T-helper 2 cell treated with Interferon-gamma antibody and Interleukin-4, amounts not matched to agents 100 ng/mL and 5 ng/mL, for 36 hours (primary cell): ENCODE data around the gene CCR5. TPM values are rescaled to one million over a fixed set of nuclear protein-coding genes. Genes with fewer than 3 reads are reported as not detected.

Experiments
- total RNA-seq: library from RNA; stranded (reverse); gene quantifications from 2 replicates; pipeline ENCODE4 v1.2.3, GENCODE V29; 2022

Gene CCR5
- total RNA-seq, 1 donor from 2014 or later = 8.9 TPM

Other genes starting within 250 kb of the CCR5 start
- 3.7 TPM in 2 replicates for gene CCR1, start 162.6 kb upstream of the CCR5 start, total RNA-seq
- 0.16 and 0.27 TPM in 2 replicates for gene CCR3, start 128.5 kb upstream of the CCR5 start, total RNA-seq
- gene CCR2, start 16.8 kb upstream of the CCR5 start, total RNA-seq = 19.8 and 19.9 TPM in 2 replicates
- 3.5 and 4.1 TPM in 2 replicates for gene CCRL2, start 36.3 kb downstream of the CCR5 start, total RNA-seq
- not detected in 2 replicates for gene LTF, start 94.0 kb downstream of the CCR5 start, total RNA-seq
- not detected in 2 replicates for gene RTP3, start 127.0 kb downstream of the CCR5 start, total RNA-seq
- 0.09 TPM in 1 of 2 replicates, not detected in the other for gene LRRC2, start 195.4 kb downstream of the CCR5 start, total RNA-seq
- gene FAM240A, start 241.6 kb downstream of the CCR5 start, total RNA-seq = not detected in 2 replicates